Stimulated activated naive CD8-positive, alpha-beta T cell treated with anti-CD3 and anti-CD28 coated beads, Interleukin-15, amount 100 ng/mL, for 72 hours (primary cell): ENCODE results near the gene NUCKS1.
"Not testable (repeated sequence)": the region's sequence is repeated elsewhere in the genome, so short reads cannot be mapped to it uniquely, and the experiment has no call there.

ENCODE experiments used
- ATAC-seq: fragments of 150-1000 bp; cut with Tn5 transposase; 2 replicates; pipeline ENCODE4 v1.10.0; 2021; ENCODE audit warnings: mild to moderate bottlenecking, moderate library complexity
- DNase-seq, 2 donors: peaks; one replicate each; pipeline ENCODE4 v3.0.0; 2021 to 2022
- H3K27ac Mint-ChIP-seq, 2 donors: one replicate each; pipeline ENCODE4 v1.8.0; 2022; ENCODE audit warnings: mild to moderate bottlenecking in 2 of 2, mixed read lengths in 2 of 2, moderate library complexity in 2 of 2
- H3K27me3 Mint-ChIP-seq: one replicate; pipeline ENCODE4 v1.8.0; 2022; ENCODE audit warnings: mixed read lengths
- H3K4me1 Mint-ChIP-seq: one replicate; pipeline ENCODE4 v1.8.0; 2022; ENCODE audit warnings: mild to moderate bottlenecking, mixed read lengths
- H3K4me3 Mint-ChIP-seq, 2 donors: one replicate each; pipeline ENCODE4 v1.8.0; 2022; ENCODE audit warnings: mild to moderate bottlenecking in 2 of 2, mixed read lengths in 2 of 2, moderate library complexity in 1 of 2
- H3K9me3 Mint-ChIP-seq, 2 donors: one replicate each; pipeline ENCODE4 v1.8.0; 2022; ENCODE audit warnings: mixed read lengths in 2 of 2

Gene NUCKS1

GRCh38 chr1:205720740-205721139 is 29.2 kb downstream of the NUCKS1 start:
- H3K4me3 Mint-ChIP-seq, H3K9me3 Mint-ChIP-seq, H3K27me3 Mint-ChIP-seq, ATAC-seq, H3K27ac Mint-ChIP-seq, DNase-seq: not testable (repeated sequence)
- H3K4me1 Mint-ChIP-seq = peaks cover 34% of the 10 kb centered on the region

DNA sequence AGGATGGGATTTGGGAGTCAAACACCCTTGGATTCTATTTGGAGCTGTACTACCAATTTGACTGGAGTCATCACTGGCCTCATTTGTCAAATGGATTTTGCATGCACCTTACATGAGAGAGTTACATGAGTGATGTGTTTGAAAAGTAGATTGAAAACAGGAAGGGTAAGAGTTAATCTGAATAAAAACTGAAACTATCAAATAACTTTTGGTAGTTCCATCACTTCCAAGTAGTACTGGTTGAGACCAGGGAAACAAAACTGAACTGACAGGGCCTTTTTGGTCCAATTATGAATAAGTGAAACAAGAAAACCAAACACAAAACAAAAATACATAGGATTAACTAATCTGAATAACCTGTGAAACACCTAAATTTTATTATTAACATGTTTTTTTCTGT is 30.2 kb downstream of the NUCKS1 start:
- Mint-ChIP-seq H3K4me1 (peaks cover 41% of the 10 kb centered on the region), H3K9me3 (no peaks in the 10 kb centered on the region), H3K27ac (no peak overlapping the region), H3K27me3 (no peaks in the 10 kb centered on the region), H3K4me3 (peak overlapping the region in 1 of 2 donors; percentile 33)
- no peak for DNase-seq
- ATAC-seq = peak; percentile 93

- no peak for DNase-seq
- Mint-ChIP-seq H3K4me3 (peak overlapping the region in 1 of 2 donors; percentile 2), H3K27me3 (no peaks in the 10 kb centered on the region), H3K27ac (no peak overlapping the region), H3K4me1 (peaks cover 47% of the 10 kb centered on the region), H3K9me3 (no peaks in the 10 kb centered on the region)
- no peak for ATAC-seq
Observed at GRCh38 chr1:205719015-205719414, 31.0 kb downstream of the NUCKS1 start.

- Mint-ChIP-seq H3K4me1 (peaks cover 58% of the 10 kb centered on the region), H3K27ac (no peak overlapping the region), H3K4me3 (no peak overlapping the region), H3K9me3 (no peaks in the 10 kb centered on the region), H3K27me3 (no peaks in the 10 kb centered on the region)
- DNase-seq (no peak), ATAC-seq (no peak)
Observed at GRCh38 chr1:205716371-205717132, 33.4 kb downstream of the NUCKS1 start.

DNA sequence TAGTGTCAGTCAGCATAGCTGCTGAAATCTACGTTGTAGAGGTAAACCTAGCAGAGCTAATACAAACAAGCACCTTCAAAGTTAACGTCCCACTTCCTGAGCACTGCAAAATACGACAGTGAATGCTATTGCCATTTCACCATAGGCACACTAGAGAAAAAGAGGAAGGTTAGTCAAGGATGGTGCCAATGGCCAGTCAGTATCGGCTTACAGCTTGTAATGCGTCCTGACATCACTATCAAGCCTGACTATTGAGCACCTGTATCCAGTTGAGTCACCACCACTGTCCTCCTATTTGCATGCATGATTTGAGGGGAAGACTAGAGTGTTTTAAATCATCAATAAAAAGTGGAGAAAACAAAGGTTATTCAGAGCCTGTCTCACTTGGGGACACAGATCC is 34.4 kb downstream of the NUCKS1 start:
- H3K27ac Mint-ChIP-seq = no peak overlapping the region

GRCh38 chr1:205714906-205715246 is 35.1 kb downstream of the NUCKS1 start:
- no peak overlapping the region for H3K4me3 Mint-ChIP-seq
- no peaks in the 10 kb centered on the region for H3K9me3 Mint-ChIP-seq
- peak overlapping the region in 1 of 2 donors; percentile 27 for H3K27ac Mint-ChIP-seq
- no peak for ATAC-seq
- no peak for DNase-seq
- no peaks in the 10 kb centered on the region for H3K27me3 Mint-ChIP-seq
- H3K4me1 Mint-ChIP-seq = peaks cover 57% of the 10 kb centered on the region

More for the DNA sequence above, 34.4 kb downstream of the NUCKS1 start:
- no peak for ATAC-seq
- H3K9me3 Mint-ChIP-seq = no peaks in the 10 kb centered on the region
- H3K4me3 Mint-ChIP-seq = no peak overlapping the region
- peaks cover 63% of the 10 kb centered on the region for H3K4me1 Mint-ChIP-seq
- H3K27me3 Mint-ChIP-seq = no peaks in the 10 kb centered on the region
- no peak for DNase-seq

GRCh38 chr1:205714190-205714905 is 35.6 kb downstream of the NUCKS1 start:
- Mint-ChIP-seq H3K4me1 (peaks cover 52% of the 10 kb centered on the region), H3K27ac (no peak overlapping the region), H3K9me3 (no peaks in the 10 kb centered on the region), H3K27me3 (no peaks in the 10 kb centered on the region), H3K4me3 (no peak overlapping the region)
- no peak for DNase-seq
- ATAC-seq = no peak

- Mint-ChIP-seq H3K4me3 (no peak overlapping the region), H3K27ac (peak overlapping the region; percentile 18 to 19), H3K9me3 (no peaks in the 10 kb centered on the region)
Observed at GRCh38 chr1:205711105-205712048, 38.6 kb downstream of the NUCKS1 start.

GRCh38 chr1:205710201-205711062 is 39.5 kb downstream of the NUCKS1 start:
- Mint-ChIP-seq H3K9me3 (no peaks in the 10 kb centered on the region), H3K4me3 (no peak overlapping the region), H3K27me3 (no peaks in the 10 kb centered on the region), H3K4me1 (peaks cover 35% of the 10 kb centered on the region), H3K27ac (no peak overlapping the region)
- DNase-seq (no peak), ATAC-seq (no peak)

More at GRCh38 chr1:205711105-205712048, 38.6 kb downstream of the NUCKS1 start:
- DNase-seq = peak; percentile 55 to 58
- Mint-ChIP-seq H3K27me3 (no peaks in the 10 kb centered on the region), H3K4me1 (peaks cover 35% of the 10 kb centered on the region)
- peak; percentile 95 for ATAC-seq

- peaks cover 27% of the 10 kb centered on the region for H3K4me1 Mint-ChIP-seq
- no peaks in the 10 kb centered on the region for H3K9me3 Mint-ChIP-seq
- no peaks in the 10 kb centered on the region for H3K27me3 Mint-ChIP-seq
- peak overlapping the region in 1 of 2 donors; percentile 80 for H3K27ac Mint-ChIP-seq
- ATAC-seq = no peak
- no peak for DNase-seq
- no peak overlapping the region for H3K4me3 Mint-ChIP-seq
Observed at GRCh38 chr1:205709640-205710039, 40.3 kb downstream of the NUCKS1 start.

DNA sequence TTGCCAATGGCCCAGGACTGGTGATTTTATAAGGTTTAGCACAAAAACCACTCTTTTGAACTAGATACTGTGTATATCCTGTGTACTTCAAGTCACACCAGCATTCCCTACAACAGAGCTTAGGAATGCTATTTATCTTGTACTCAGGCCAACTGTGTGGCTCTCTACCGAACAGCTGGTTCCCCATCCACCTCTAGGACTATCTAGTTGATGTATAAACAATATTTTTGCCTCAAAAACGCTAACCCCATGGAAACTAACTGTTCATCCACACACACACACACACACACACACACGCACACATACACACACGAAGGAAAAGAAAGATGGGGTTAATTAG is 41.0 kb downstream of the NUCKS1 start:
- no peak for ATAC-seq
- Mint-ChIP-seq H3K9me3 (no peaks in the 10 kb centered on the region), H3K4me3 (no peak overlapping the region), H3K27me3 (no peaks in the 10 kb centered on the region), H3K4me1 (peaks cover 22% of the 10 kb centered on the region), H3K27ac (peak overlapping the region in 1 of 2 donors; percentile 80)
- DNase-seq = no peak

- no peaks in the 10 kb centered on the region for H3K27me3 Mint-ChIP-seq
- no peak for ATAC-seq
- H3K4me3 Mint-ChIP-seq = no peak overlapping the region
- no peak overlapping the region for H3K27ac Mint-ChIP-seq
- no peak for DNase-seq
- no peaks in the 10 kb centered on the region for H3K9me3 Mint-ChIP-seq
- H3K4me1 Mint-ChIP-seq = peaks cover 22% of the 10 kb centered on the region
Observed at GRCh38 chr1:205706601-205707502, 43.1 kb downstream of the NUCKS1 start.

DNA sequence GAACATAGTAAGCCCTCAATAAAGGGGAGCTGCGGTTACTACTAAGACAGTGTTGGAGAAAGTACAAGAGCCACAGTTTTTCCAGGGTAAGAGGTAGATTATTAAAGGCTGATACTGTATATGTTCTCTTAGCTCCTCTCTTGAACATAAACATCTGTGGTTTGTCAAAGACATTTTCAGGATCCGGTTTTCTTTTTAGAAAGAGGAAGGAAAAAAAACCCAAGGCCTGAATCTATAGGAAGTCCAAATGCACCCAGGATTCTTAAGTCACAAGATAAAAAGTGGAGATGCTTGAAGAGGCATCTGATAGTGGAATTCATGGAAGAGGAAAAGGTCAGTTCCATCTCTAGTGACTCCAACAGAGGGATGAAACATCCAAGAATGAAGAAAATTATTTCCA is 45.1 kb downstream of the NUCKS1 start:
- H3K9me3 Mint-ChIP-seq = no peaks in the 10 kb centered on the region

GRCh38 chr1:205703072-205703471 is 46.9 kb downstream of the NUCKS1 start:
- Mint-ChIP-seq H3K4me1 (peaks cover 19% of the 10 kb centered on the region), H3K4me3 (no peak overlapping the region), H3K9me3 (no peaks in the 10 kb centered on the region), H3K27ac (no peak overlapping the region), H3K27me3 (no peaks in the 10 kb centered on the region)
- ATAC-seq (no peak), DNase-seq (no peak)

More for the DNA sequence above, 45.1 kb downstream of the NUCKS1 start:
- H3K27me3 Mint-ChIP-seq = no peaks in the 10 kb centered on the region
- no peak for DNase-seq
- no peak overlapping the region for H3K4me3 Mint-ChIP-seq
- H3K27ac Mint-ChIP-seq = no peak overlapping the region
- ATAC-seq = no peak
- H3K4me1 Mint-ChIP-seq = peaks cover 19% of the 10 kb centered on the region
